ENCODE data around the gene FOXN1.

The FOXN1 gene

DNA sequence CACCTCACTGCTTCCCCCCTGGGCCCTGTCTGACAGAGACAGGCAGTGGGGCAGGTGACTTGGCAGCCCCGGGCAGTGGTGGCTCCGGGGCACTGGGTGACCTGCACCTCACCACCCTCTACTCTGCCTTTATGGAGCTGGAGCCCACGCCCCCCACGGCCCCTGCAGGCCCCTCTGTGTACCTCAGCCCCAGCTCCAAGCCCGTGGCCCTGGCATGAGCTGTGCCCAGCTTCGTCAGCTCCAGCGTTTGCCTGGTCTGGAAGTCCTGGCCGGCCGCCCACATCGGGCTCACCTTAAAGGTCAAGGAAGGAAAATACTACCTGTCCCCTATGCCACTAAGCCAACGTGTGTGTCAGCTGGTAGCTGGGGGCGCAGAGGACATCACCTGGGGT lies 31.1 kb downstream of the FOXN1 start:
- H4K20me1 ChIP-seq (ENCODE audit: low read depth, low read length): no peaks in the 10 kb centered on the region
- no peaks in the 10 kb centered on the region for H3K9me2 ChIP-seq (replicated peaks; ENCODE audit: insufficient read depth, low read length)
- TF ChIP-seq, protein P1, sequence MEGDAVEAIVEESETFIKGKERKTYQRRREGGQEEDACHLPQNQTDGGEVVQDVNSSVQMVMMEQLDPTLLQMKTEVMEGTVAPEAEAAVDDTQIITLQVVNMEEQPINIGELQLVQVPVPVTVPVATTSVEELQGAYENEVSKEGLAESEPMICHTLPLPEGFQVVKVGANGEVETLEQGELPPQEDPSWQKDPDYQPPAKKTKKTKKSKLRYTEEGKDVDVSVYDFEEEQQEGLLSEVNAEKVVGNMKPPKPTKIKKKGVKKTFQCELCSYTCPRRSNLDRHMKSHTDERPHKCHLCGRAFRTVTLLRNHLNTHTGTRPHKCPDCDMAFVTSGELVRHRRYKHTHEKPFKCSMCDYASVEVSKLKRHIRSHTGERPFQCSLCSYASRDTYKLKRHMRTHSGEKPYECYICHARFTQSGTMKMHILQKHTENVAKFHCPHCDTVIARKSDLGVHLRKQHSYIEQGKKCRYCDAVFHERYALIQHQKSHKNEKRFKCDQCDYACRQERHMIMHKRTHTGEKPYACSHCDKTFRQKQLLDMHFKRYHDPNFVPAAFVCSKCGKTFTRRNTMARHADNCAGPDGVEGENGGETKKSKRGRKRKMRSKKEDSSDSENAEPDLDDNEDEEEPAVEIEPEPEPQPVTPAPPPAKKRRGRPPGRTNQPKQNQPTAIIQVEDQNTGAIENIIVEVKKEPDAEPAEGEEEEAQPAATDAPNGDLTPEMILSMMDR (IDR thresholded peaks at IDR 0.05; ENCODE audit: insufficient read depth, low read length, poor library complexity, severe bottlenecking): no peak
- TF ChIP-seq EZH2phosphoT487 (conservative IDR thresholded peaks at IDR 0.05; ENCODE audit: low read length): no peak
- no peak overlapping the region for H3K9ac ChIP-seq (ENCODE audit: low read length)
- H2AFZ ChIP-seq (ENCODE audit: low read depth, low read length, severe bottlenecking): no peak overlapping the region
- no peaks in the 10 kb centered on the region for H3K36me3 ChIP-seq (ENCODE audit: low read length)
- H3K4me3 ChIP-seq (ENCODE audit: insufficient read depth, low read length, poor library complexity, severe bottlenecking): no peak overlapping the region
- H3K4me2 ChIP-seq (ENCODE audit: low read depth, low read length, poor library complexity, severe bottlenecking): no peak overlapping the region
- H3K27ac ChIP-seq (ENCODE audit: low read depth, low read length): no peak overlapping the region
- H3F3A ChIP-seq (ENCODE audit: insufficient read depth): no peaks in the 10 kb centered on the region
- H3K79me2 ChIP-seq (ENCODE audit: insufficient read depth, low read length): no peaks in the 10 kb centered on the region
- no peaks in the 10 kb centered on the region for H3K9me3 ChIP-seq (ENCODE audit: insufficient read depth, low read length)
- no peaks in the 10 kb centered on the region for H3K27me3 ChIP-seq (ENCODE audit: low read length)

DNA sequence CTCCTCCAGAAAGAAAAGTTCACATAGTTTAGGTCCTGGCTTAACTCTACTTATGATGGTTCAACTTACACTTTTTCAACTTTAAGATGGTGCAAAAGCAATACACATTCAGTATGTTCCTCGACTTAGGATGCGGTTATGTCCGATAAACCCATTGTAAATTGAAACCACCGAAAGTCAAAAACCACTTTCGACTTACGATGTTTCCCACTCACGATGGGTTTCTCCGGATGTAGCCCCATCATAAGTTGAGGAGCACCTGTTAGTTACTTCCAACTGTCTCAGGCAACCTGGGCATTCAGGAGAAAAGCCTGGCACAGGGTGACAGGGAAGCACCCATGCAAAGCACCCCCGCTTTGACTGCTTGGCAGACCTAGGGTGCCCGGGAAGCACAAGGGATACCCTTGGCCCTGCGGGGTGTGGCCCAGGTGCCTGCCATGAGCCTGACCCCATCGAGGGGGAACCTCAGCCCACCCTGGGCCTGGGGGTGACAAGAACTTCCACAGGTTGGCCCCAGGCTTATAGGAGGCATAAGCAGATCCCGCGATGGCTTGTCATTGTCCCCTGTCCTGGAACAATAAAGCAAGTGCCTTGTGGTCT lies 32.2 kb downstream of the FOXN1 start:
- Histone ChIP-seq H3K9ac (ENCODE audit: low read length) (no peak overlapping the region), H3F3A (ENCODE audit: insufficient read depth) (no peaks in the 10 kb centered on the region), H3K4me2 (ENCODE audit: low read depth, low read length, poor library complexity, severe bottlenecking) (no peak overlapping the region), H3K79me2 (ENCODE audit: insufficient read depth, low read length) (no peaks in the 10 kb centered on the region), H3K9me2 (replicated peaks; ENCODE audit: insufficient read depth, low read length) (no peaks in the 10 kb centered on the region), H2AFZ (ENCODE audit: low read depth, low read length, severe bottlenecking) (no peak overlapping the region), H3K4me3 (ENCODE audit: insufficient read depth, low read length, poor library complexity, severe bottlenecking) (no peak overlapping the region), H3K27ac (ENCODE audit: low read depth, low read length) (no peak overlapping the region), H3K9me3 (ENCODE audit: insufficient read depth, low read length) (no peaks in the 10 kb centered on the region), H3K36me3 (ENCODE audit: low read length) (no peaks in the 10 kb centered on the region), H4K20me1 (ENCODE audit: low read depth, low read length) (no peaks in the 10 kb centered on the region), H3K27me3 (ENCODE audit: low read length) (no peaks in the 10 kb centered on the region)
- no peak for TF ChIP-seq EZH2phosphoT487 (conservative IDR thresholded peaks at IDR 0.05; ENCODE audit: low read length)
- TF ChIP-seq, protein P1 (IDR thresholded peaks at IDR 0.05; ENCODE audit: insufficient read depth, low read length, poor library complexity, severe bottlenecking): no peak

DNA sequence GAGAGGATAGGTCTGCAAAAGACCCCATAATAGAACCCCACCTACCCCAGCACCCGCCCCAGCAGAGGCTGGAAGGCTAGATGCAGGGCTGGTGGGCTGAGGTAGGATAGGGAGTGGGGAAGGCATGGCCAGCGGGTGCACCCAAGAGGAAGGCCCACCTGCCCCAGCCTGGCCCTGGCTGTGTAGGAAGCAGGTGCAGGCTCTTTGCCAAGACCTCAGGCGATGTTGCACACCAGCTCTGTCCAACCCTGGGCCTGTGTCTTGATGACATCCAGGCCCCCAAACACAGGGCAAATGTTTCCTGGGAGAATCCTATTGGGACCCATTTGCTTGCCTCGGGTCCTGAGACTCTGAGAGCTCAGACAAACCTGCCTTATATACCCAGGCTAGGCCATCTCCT lies 34.1 kb downstream of the FOXN1 start:
- Histone ChIP-seq H4K20me1 (ENCODE audit: low read depth, low read length) (no peaks in the 10 kb centered on the region), H3K9me2 (replicated peaks; ENCODE audit: insufficient read depth, low read length) (no peaks in the 10 kb centered on the region), H3F3A (ENCODE audit: insufficient read depth) (no peaks in the 10 kb centered on the region), H3K4me2 (ENCODE audit: low read depth, low read length, poor library complexity, severe bottlenecking) (no peak overlapping the region), H3K9me3 (ENCODE audit: insufficient read depth, low read length) (no peaks in the 10 kb centered on the region), H3K36me3 (ENCODE audit: low read length) (no peaks in the 10 kb centered on the region), H3K27ac (ENCODE audit: low read depth, low read length) (no peak overlapping the region), H3K27me3 (ENCODE audit: low read length) (no peaks in the 10 kb centered on the region), H3K79me2 (ENCODE audit: insufficient read depth, low read length) (no peaks in the 10 kb centered on the region), H3K9ac (ENCODE audit: low read length) (no peak overlapping the region), H3K4me3 (ENCODE audit: insufficient read depth, low read length, poor library complexity, severe bottlenecking) (no peak overlapping the region), H2AFZ (ENCODE audit: low read depth, low read length, severe bottlenecking) (no peak overlapping the region)
- no peak for TF ChIP-seq EZH2phosphoT487 (conservative IDR thresholded peaks at IDR 0.05; ENCODE audit: low read length)
- TF ChIP-seq, protein P1 (IDR thresholded peaks at IDR 0.05; ENCODE audit: insufficient read depth, low read length, poor library complexity, severe bottlenecking): no peak
